NOMO-1 treated with DMSO at 0.1 percent for 48 hours (cell line): ENCODE results near the gene DDAH1.

Experiments
- DNase-seq: peaks from one replicate; lab custom pipeline; 2025; ENCODE audit not compliant: unreplicated experiment; lab: John Stamatoyannopoulos, UW

Gene DDAH1

DNA sequence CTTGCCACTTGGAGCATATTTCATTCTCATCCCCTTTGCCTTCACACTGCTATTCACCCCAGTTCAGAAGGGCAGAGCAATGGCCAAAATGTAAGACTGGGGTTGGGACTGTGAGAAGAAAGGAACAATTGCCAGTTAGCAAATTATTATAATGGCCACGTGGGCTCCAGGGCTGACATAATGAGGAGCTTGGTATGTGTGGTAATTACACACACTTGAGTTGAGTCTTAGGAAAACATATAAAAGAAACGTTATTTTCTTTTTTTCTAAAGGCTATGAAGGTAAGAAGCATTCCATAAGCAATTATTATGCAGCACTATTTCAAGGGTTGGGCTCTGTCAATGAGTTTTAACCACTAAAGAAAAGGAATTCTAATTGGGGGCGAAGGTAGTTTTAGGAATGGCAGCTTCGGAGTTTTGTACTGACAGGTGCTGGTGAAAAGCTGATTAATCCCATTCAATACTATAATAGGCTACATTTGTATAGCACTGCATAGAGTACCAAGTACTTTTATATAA lies 156.1 kb downstream of the DDAH1 start:
- DNase-seq: no peak

DNA sequence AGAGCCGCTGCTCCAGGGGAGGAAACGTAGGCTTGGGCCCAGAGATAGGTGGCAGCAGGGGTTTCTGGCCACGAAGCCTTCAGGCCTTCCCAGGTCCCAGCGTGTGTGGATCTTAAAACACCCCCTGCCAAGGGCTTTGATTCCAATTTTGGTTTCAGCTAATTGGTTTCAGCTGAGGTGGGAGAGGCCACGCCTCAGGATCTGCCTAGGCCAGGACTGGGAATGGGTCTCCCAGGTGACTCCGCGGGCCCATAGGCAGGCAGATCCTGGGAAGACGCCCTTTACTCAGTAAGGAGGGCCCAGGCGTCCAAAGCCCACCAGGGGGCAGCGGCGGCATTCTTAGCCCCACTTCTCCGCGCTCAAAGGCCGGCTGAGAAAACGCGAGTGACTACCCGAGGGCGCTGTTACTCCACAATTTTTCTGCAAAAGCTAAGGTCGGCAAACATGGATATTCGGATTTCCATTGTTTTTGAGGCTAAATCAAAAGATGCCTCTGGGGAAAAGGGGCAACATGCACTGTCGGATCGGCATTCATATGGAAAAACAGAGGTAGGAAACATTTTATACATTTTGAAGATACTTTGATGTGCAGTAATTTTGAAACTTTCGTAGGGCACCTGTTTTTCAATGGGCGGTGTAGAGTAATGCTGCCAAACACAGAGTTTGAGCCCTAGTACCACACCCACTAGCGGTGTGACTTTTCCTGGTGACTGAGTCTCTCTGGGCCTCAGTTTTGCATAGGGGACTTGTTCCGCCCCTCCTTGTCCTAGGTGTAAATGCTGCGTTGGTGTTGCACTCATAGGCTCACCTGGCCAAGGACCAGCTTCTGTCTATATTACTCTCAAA lies 156.7 kb downstream of the DDAH1 start:
- peak; percentile 58 for DNase-seq

DNA sequence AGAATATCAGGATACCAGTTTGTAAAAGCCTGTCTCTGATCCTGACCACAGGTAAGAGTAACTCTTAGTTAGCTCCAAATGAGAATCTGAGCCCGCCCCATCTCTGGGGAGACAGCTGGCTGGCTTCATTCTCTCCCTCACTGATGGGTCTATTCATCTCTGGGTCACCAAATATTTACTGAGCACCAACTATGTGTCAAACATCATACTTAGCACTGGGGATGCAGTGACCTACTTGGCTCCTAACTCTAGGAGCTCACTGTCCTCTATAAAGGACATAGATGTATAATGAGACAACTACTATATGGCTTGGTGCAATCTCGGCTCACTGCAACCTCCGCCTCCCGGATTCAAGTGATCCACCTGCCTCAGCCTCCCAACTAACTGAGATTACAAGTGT lies 158.7 kb downstream of the DDAH1 start:
- DNase-seq: no peak

DNA sequence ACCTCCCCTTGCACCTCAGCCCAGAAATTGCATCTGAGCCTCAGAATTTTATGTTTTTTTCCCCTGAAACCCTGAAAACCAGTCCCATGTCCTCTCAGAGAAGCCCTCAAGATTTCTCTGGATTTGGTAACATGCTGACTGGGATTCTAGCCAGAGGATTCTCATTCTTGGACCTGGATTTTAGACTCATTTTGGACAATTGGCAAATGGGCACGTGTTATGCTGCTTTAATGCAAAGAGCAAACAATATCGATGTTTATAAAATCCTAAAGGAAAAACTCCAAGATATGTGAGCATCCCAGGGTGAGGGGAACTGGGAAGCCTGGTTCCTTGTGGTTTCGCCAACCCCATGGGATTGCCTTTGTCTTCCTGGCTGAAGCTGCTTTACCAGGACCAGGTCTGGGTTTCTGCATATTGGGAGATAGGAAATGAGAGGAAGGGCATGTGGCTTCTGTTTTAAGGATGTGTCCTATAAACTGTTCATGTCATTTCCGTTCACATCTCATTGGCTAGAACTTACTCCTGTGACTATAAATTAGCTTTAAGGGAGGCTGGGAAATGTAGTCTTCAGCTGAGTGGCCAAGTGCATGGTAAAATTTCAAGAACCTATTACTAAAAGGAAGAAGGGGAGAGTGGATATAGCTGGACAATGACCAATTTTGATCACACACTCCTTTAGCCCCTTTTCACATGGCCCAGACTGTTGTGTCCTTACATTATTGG lies 161.4 kb downstream of the DDAH1 start:
- no peak for DNase-seq

DNA sequence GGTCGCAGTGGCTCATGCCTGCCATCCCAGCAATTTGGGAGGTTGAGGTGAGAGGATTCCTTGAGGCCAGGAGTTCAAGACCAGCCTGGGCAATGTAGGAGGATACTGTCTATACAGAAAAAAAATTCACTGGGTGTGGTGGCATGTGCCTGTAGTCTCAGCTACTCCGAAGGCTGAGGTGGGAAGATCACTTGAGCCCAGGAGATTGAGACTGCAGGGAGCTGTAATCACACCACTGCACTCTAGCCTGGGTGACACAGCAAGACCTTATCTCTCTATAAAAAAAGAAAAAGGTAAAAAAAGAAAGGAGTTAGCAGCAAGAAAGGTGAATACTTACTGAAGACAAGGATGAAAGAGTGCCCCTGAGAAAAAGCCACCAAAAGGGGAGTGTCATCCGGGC lies 164.8 kb downstream of the DDAH1 start:
- no peak for DNase-seq

DNA sequence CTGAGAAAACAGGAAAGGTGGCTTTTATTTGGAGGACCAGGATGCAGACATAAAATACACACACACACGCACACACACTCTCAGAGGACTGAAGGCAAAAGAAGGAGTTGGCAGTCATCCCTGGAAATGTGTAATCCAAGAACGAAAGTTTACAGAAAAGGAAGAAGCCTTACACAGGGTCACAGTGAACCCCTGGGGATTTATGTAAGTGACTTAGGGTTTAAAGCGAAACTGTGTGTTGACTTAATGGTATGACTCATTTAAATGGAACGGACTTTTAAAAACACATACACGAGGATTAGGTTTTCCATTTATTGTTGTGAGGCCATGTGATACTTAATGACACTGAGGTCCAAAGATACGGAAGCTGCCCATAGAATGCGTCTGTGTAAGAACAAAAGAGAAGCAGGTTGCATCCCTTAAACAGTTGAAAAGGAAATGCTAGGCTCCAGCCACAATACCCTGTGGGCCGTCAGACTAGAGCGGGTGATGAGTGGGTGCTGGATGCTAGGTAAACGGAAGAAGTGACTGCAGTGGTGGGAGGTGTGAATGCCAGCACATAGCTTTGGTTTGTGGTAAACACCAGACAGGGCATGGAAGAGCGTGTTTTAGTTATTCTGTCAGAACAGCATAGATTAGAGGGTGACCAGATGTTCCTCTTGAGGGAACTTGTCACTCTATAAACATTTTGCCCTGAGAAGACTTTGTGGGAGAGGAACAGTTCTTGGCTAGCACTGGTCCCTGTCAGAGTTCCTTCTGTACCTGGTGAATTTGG lies 166.9 kb downstream of the DDAH1 start:
- no peak for DNase-seq

DNA sequence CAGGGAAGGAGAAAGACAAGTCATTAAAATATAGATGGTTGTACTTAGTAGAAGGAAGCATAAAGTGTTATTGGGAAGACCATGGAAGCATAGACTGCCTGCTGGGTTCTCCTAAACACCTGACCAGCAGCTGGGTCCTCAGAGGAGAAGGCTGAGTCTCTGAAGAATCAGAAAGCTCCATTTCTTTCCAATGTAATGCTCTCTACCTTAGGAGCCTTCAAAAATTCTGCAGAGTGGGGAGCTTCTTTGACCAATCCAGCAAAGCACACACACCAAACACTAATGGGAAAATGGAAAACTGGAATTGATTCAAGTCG lies 167.5 kb downstream of the DDAH1 start:
- DNase-seq: no peak

DNA sequence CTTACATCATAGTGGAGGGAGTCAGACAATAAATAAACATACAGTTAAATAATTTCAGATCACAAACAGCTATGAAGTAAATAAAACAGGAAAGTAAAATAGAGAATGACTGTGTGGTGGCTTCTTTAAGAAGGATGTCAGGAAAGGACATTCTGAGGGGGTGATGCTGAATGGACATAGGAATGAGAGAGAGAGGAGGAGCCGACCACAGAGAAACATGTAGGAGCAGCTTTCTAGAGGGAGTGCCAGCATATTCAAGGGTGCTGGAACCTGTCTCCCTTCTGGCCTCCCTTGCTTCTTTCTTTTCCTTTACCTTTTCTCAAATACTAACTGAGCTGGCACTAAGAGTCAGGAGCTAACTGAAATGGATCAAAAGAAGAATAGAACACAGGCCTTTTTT lies 168.0 kb downstream of the DDAH1 start:
- DNase-seq: no peak

DNA sequence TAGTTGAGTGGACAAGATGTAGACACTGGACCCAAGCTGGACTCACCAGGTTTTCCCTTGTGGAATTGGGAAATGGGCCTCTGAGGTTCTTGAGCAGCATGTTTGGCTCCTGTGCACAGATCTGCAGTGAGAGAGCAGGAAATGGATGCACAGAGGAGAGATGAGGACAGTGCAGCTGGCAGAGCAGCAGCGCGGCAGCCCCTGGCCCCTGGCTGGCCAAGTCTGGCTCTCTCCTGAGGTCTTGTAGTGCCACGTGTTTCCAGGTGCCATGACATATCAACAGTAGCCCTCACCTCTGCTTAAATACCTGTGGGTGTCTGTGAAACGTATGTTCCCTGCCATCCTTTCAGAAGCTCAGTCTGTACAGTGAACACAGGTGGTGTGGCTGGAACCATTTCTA lies 169.3 kb downstream of the DDAH1 start:
- no peak for DNase-seq

DNA sequence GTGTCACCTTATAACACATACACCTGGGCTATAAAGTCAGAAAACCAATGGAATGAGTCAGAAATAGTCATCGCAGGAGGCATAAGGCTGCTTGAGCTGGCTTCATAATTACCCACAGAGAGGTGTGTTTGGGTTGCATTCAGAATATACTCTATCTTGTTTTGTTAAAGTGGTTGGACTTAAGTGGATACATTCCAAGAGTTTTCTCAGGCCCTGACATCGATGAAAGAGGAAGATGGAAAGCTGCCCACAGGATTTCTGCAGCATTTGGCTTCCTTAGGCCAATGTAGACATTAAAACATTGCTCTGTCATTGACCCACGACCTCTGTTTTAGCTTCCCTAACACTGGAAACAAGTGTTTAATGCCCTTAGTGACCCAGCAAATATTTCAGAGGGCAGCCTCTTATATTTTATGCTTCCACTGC lies 169.9 kb downstream of the DDAH1 start:
- DNase-seq: no peak

DNA sequence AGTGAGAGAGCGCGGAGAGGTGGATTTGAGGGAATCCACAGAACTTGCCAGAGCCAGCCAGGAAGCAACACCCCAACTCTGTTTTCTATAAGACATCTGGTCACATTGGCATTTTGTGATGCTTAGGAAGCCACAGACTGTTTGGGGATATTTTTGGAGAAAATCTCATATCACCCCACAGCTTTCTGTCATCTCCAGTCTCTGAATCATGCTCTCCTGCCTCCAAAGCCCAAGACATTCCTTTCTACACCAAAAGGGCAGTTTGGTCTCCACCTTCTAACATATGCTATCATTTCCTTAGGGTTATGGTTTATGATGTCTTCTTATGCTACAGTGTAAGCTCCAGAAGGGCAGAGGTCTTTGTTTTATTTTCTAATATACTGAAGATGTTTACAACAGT lies 174.1 kb downstream of the DDAH1 start:
- DNase-seq: no peak

DNA sequence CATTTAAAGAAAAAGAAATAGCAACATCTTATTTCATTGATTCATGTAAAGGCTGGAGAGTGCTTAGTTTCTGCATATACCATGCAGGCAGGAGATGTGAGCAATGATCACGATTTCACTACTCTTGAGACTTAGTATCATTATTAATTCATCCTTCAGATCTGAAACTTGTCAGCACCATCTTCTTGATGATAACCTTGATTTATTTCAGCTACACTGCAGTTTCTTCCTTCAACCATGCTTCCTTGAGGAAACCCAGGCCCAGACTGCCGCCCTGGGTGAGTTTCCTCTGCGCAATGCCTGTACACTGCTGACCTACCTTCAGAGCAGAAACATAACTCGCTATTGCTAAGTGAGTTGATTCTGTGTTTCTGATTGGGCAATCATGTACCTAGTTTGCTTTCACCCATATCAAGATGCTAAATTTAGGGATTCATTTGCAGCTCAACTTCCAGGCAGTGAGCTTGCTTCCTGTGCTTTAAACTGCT lies 175.1 kb downstream of the DDAH1 start:
- DNase-seq: no peak

DNA sequence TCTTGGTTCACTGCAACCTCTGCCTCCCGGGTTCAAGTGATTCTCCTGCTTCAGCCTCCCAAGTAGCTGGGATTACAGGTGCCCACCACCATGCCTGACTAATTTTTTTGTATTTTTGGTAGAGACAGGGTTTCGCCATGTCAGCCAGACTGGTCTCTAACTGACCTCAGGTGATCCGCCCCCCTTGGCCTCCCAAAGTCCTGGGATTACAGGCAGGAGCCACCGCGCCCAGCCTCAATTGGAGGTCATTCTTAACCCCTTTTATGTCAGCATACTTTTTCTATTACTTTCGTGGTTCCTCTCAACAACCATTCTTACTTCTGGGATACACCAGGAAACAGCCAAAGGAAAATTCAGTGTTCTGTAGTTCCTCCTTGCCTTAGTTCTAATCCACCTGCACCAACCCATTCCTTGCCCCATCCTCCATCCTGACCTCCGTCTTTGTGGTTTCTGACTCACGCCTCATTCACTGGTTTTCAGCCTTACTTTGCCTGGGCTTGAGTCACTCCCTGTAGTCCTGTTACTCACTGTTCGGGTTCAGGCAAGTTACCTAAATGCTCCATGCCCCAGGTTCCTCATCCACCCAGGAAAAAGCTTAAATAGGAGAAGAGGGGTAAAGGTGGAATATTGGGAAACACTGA lies 175.6 kb downstream of the DDAH1 start:
- peak; percentile 54 for DNase-seq

DNA sequence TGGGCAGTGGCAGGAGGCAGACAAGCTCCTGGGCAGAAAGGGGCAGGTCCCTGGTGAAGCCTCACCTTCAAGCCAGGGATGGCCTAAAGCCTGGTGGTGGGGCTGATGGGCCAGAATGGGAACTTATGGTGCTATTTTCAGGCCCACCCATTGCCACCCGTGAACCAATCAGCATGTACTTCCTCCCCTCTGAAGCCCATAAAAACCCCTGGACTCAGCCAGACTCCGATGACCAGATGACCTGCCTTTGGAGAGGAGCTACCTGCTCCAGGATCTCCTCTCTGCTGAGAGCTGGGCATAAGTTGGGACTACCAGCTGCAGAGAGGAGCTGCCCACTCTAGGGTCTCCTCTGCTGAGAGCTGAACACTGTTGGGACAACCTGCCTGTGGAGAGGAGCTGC lies 180.8 kb downstream of the DDAH1 start:
- no peak for DNase-seq

DNA sequence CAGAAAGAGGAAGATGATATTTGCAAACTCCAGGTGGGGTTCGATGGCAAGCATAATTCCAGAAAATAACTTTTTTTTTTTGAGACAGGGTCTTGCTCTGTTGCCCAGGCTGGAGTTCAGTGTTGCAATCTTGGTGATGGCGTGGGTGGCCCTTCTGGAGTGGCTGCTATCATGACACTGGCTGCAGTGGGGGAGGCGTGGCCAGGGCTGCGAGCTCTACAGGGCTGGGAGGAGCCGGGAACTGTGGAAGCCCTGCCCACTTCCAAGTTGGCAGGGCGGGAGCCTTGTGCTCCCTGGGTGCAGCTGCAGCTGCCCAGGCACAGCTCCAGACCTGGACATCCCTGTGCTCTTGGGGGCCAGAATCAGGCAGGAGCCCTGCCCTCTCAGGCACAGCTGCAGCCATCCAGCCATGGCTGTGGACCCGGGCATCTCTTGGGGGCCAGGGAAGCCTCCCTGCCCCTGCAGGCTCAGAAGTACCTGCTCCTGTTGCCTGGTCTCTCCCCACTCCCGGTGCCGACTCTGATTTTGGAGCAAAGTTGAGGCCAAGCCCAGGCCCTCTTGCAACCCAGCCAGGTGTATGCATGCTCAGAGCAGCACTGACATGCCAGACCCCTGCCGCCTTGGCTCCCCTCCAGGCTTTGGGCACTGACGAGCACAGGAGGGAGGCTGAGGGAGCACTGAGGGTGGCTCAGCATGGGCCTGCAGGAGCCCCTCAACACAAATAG lies 181.3 kb downstream of the DDAH1 start:
- no peak for DNase-seq

DNA sequence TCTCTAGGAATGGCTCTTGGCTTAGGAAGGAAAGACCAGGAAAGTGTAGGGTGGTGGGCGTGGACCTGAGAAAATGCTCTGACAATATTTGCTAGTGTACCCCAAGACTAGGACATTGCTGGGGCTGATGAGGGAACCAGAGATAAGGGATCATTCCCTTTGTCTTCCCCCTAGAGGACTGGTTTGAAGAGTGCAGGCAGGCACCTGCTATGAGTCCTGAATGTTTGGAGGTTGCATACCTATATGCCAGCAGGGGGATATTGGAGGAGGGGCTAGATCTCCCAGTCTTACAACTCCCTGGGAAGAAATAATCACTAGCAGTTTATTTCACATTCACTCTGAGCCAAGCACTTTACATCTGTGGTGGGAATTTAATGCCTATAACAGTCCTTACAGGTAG lies 182.5 kb downstream of the DDAH1 start:
- DNase-seq: no peak

DNA sequence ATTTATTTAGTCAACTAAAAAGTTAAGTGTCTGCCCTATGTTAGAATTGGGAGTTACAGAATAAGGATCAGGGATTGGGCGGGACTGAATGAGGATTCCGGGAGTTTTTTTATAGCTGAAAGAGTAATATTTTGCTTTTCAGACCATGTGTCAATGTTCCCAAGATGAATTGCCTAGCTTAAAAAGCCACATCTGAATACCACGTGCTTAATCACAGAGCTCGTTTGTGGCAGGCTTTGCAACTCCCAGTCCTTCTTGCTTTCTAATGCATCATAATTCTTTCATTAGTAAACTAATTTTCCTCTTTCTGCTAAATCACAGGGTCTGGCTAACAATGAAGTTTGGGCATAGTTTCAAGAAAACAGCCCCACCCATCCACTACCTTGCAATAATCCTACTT lies 184.3 kb downstream of the DDAH1 start:
- no peak for DNase-seq

DNA sequence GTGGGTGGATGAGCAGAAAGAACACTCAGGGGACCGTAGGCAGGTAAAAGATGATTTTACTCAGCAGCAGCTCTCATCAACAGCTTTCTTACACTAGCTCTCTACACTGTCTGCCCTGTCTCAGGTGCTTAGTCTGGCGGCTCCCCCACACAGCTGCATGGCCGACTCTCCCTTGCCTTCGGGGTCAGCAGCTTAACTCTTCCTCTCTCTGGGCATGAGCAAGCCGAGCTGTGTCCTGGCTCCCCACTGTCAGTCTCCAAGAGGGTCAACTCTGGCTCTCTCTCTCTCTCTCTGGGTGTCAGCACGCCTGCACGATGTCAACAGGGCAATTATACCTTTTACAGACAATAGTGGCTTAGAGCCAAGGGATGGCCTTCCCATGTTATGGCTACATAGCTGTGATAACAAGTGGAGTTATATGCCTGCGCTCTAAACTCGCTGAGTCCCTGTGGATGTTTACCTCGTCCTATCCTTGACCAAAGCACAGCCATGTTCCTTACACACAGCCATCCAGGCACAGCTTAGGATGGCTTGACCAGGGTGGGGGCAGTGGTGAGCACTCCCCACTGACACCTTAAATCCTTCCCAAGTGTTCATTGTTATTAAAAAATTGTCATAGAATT lies 185.4 kb downstream of the DDAH1 start:
- DNase-seq: no peak

DNA sequence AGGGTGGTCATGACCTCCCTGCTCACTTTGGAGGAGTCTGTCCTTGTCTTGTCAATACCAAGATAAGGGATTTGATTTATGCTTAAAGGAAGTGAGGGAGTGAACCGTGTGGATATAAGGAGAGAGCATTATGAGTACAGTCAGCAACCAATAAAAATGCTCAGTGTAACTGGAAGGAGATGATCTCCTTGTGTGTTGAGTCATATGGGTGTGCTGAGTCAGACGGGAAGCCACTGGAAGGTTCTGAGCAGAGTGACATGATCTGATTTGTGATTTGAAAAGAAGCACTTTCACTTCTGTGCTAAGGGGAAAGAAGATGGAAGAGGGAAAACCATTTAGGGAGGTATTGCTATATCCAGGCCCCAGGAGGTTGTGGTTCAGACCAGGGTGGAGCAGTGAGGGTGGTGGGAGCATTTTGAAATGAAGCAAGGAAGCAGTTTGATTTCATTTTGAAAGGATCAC lies 186.1 kb downstream of the DDAH1 start:
- peak; percentile 73 for DNase-seq

DNA sequence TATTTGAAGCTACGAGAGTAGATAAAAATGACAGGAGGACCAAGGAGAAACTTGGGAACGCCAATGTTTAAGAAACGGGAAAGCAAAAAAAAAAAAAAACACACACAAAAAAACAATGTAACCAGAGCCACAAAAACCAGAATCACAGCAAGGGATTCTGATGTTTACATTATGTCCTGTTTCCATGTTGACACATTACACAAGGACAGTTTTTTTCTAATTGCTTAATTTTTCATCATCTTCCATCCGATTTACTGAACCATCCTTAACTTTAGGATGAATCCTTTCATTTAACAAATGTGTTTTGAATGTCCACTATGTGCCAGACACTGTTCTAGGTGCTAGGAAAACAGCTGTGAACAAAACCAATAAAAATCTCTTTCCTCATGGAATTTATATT lies 187.2 kb downstream of the DDAH1 start:
- DNase-seq: no peak
